ENCODE measurements around the gene ZDHHC12.

DNA sequence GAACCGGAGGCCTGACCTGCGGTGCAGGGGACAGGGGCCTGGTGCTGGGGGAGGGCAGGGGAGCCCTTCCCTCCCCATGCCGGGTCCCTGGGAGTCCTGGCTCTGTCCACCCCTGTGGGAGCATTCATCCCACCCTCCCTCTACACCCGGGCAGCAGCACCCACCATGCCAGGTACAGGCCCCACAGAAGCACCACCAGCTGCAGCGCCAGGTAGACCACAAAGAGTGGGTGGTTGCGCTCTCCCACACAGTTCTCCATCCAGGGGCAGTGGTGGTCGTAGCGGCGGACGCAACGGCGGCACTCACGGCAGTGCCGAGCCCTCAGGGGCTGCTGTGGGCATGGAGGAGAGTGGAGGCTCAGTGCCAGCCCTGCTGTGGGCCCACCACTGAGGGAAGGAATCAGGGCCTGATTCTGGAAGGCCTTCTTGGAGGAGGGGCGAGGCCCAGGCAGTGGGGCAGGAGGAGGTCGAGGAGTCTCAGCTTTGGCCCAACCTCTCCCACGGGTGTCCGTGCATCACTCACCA lies 2.4 kb downstream of the ZDHHC12 start:
- TF ChIP-seq, protein P1, sequence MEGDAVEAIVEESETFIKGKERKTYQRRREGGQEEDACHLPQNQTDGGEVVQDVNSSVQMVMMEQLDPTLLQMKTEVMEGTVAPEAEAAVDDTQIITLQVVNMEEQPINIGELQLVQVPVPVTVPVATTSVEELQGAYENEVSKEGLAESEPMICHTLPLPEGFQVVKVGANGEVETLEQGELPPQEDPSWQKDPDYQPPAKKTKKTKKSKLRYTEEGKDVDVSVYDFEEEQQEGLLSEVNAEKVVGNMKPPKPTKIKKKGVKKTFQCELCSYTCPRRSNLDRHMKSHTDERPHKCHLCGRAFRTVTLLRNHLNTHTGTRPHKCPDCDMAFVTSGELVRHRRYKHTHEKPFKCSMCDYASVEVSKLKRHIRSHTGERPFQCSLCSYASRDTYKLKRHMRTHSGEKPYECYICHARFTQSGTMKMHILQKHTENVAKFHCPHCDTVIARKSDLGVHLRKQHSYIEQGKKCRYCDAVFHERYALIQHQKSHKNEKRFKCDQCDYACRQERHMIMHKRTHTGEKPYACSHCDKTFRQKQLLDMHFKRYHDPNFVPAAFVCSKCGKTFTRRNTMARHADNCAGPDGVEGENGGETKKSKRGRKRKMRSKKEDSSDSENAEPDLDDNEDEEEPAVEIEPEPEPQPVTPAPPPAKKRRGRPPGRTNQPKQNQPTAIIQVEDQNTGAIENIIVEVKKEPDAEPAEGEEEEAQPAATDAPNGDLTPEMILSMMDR (IDR thresholded peaks at IDR 0.05 in 2 of 3, conservative IDR thresholded peaks at IDR 0.05 in 1 of 3; ENCODE audit: borderline replicate concordance in 1 of 3, insufficient read depth in 1 of 3, low read depth in 2 of 3, low read length in 2 of 3), result no peak
- TF ChIP-seq, protein P2, sequence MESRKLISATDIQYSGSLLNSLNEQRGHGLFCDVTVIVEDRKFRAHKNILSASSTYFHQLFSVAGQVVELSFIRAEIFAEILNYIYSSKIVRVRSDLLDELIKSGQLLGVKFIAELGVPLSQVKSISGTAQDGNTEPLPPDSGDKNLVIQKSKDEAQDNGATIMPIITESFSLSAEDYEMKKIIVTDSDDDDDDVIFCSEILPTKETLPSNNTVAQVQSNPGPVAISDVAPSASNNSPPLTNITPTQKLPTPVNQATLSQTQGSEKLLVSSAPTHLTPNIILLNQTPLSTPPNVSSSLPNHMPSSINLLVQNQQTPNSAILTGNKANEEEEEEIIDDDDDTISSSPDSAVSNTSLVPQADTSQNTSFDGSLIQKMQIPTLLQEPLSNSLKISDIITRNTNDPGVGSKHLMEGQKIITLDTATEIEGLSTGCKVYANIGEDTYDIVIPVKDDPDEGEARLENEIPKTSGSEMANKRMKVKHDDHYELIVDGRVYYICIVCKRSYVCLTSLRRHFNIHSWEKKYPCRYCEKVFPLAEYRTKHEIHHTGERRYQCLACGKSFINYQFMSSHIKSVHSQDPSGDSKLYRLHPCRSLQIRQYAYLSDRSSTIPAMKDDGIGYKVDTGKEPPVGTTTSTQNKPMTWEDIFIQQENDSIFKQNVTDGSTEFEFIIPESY (IDR thresholded peaks at IDR 0.05; ENCODE audit: extremely low read depth, insufficient replicate concordance, low read length), result no peak
- TF ChIP-seq ELF1 (IDR thresholded peaks at IDR 0.05; ENCODE audit: borderline replicate concordance, low read depth) (no peak), YY1 (IDR thresholded peaks at IDR 0.05; ENCODE audit: extremely low read depth, insufficient replicate concordance, low read depth, low read length) (no peak), POLR2AphosphoS5 (IDR thresholded peaks at IDR 0.05; ENCODE audit: low read depth, low read length) (no peak), SP1 (IDR thresholded peaks at IDR 0.05; ENCODE audit: low read depth) (no peak), RAD21 (IDR thresholded peaks at IDR 0.05; ENCODE audit: low read depth) (no peak)

Data from HCT116 (cell line).